Skeletal muscle tissue (tissue), 4 donors: ENCODE results near the gene SGMS1. TPM values are rescaled to one million over a fixed set of nuclear protein-coding genes. Genes with fewer than 3 reads are reported as not detected.

Source experiments
- H3K27ac ChIP-seq: one replicate; pipeline ENCODE4 v1.7.0; 2013; ENCODE audit warnings: mild to moderate bottlenecking, low read depth, low read length, inconsistent platforms
- H3K27me3 ChIP-seq, 3 donors: one replicate each; pipeline ENCODE4 v1.7.0; 2013; ENCODE audit warnings: low read length in 3 of 3; ENCODE audit not compliant: control insufficient read depth in 3 of 3, insufficient read depth in 3 of 3
- H3K36me3 ChIP-seq, 3 donors: one replicate each; pipeline ENCODE4 v1.7.0; 2013; ENCODE audit warnings: low read length in 3 of 3; ENCODE audit not compliant: control insufficient read depth in 3 of 3, insufficient read depth in 3 of 3
- H3K4me1 ChIP-seq, 3 donors: one replicate each; pipeline ENCODE4 v1.7.0; 2013; ENCODE audit warnings: low read length in 3 of 3, mild to moderate bottlenecking in 3 of 3; ENCODE audit not compliant: control insufficient read depth in 3 of 3, insufficient read depth in 3 of 3
- H3K4me3 ChIP-seq, 3 donors: one replicate each; pipeline ENCODE4 v1.7.0; 2013; ENCODE audit warnings: low read length in 3 of 3
- H3K9ac ChIP-seq, 3 donors: one replicate each; pipeline ENCODE4 v1.7.0; 2013; ENCODE audit warnings: low read length in 3 of 3, mild to moderate bottlenecking in 3 of 3, moderate library complexity in 2 of 3, low read depth in 1 of 3
- H3K9me3 ChIP-seq, 3 donors: one replicate each; pipeline ENCODE4 v1.7.0; 2013; ENCODE audit warnings: low read length in 3 of 3; ENCODE audit not compliant: control insufficient read depth in 3 of 3
- total RNA-seq: library from RNA; depleted of rRNA; stranded (reverse); fragments of >200 nt; gene quantifications from one replicate; pipeline ENCODE4 v1.2.3, GENCODE V29; 2014
- donor health status: Osteomylitis.

SGMS1 gene
- total RNA-seq, 1 donor from 2014 or later: 62.6 TPM

- Histone ChIP-seq H3K4me3 (no peak overlapping the region), H3K27ac (no peak overlapping the region), H3K36me3 (peaks cover 0 to 4% (median 1%) of the 10 kb centered on the region in 3 donors), H3K9me3 (no peaks in the 10 kb centered on the region), H3K9ac (no peak overlapping the region), H3K4me1 (peaks cover 0 to 12% (median 11%) of the 10 kb centered on the region in 3 donors), H3K27me3 (no peaks in the 10 kb centered on the region)
These were observed 307.6 kb downstream of the SGMS1 start for GRCh38 chr10:50316174-50316573.

GRCh38 chr10:50315424-50315823 lies 308.3 kb downstream of the SGMS1 start:
- Histone ChIP-seq H3K27me3 (no peaks in the 10 kb centered on the region), H3K27ac (no peak overlapping the region)

GRCh38 chr10:50314169-50315071 lies 309.3 kb downstream of the SGMS1 start:
- Histone ChIP-seq H3K4me3 (no peak overlapping the region), H3K9ac (no peak overlapping the region), H3K4me1 (peaks cover 0 to 12% (median 11%) of the 10 kb centered on the region in 3 donors), H3K9me3 (no peaks in the 10 kb centered on the region), H3K27me3 (no peaks in the 10 kb centered on the region), H3K27ac (no peak overlapping the region), H3K36me3 (peaks cover 11 to 15% (median 12%) of the 10 kb centered on the region in 3 donors)

More at GRCh38 chr10:50315424-50315823, 308.3 kb downstream of the SGMS1 start:
- peaks cover 6 to 8% (median 7%) of the 10 kb centered on the region in 3 donors for H3K36me3 ChIP-seq
- H3K4me1 ChIP-seq: peaks cover 0 to 12% (median 11%) of the 10 kb centered on the region in 3 donors
- H3K9ac ChIP-seq: no peak overlapping the region
- H3K4me3 ChIP-seq: no peak overlapping the region
- no peaks in the 10 kb centered on the region for H3K9me3 ChIP-seq

DNA sequence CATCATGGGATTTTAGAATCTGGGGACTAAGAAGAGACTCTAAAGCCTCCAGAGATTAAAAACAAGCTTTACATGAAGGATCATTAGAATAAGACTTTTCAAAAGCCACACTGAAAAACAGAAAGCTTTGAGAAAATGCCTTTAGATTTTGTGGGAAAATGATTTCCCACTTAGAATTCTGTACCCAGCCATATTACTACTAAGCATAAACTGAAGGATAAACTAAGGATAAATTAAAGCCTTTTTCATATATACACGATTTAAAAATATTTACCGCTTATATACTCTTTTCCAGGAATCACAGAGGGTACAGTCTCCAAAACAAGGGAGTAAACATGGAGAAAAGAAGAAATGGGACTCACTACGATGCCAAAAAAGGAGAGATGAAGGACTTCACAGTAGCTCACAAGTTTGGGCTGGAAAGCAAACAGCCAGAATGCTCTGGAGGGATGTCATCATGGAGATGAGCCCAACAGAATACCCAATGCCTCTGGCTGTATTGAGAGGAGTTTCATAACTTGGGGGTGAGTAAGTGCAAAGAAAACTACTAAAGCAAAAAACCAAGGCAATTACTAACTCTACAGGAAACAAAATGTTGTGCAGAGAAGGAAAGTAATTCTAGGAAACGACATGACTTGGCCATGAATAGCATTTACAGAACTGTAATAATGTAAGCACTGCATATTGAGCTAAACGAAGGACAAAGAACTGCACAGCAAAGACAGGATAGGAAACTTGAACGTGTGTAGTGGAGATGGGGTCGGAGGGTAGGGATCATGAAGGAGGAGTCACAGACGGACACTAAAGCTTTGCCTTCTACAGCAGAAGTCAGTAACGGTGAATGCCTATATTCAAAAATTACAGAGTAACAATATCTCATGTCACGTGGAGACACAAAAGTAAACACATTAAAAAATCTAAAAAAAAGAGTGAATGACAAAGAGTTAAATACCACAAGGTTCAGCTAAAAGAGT lies 311.0 kb downstream of the SGMS1 start:
- Histone ChIP-seq H3K27me3 (no peaks in the 10 kb centered on the region), H3K9ac (no peak overlapping the region), H3K9me3 (no peaks in the 10 kb centered on the region), H3K27ac (no peak overlapping the region), H3K4me1 (peaks cover 0 to 12% (median 11%) of the 10 kb centered on the region in 3 donors), H3K36me3 (peaks cover 12 to 23% (median 17%) of the 10 kb centered on the region in 3 donors), H3K4me3 (no peak overlapping the region)

DNA sequence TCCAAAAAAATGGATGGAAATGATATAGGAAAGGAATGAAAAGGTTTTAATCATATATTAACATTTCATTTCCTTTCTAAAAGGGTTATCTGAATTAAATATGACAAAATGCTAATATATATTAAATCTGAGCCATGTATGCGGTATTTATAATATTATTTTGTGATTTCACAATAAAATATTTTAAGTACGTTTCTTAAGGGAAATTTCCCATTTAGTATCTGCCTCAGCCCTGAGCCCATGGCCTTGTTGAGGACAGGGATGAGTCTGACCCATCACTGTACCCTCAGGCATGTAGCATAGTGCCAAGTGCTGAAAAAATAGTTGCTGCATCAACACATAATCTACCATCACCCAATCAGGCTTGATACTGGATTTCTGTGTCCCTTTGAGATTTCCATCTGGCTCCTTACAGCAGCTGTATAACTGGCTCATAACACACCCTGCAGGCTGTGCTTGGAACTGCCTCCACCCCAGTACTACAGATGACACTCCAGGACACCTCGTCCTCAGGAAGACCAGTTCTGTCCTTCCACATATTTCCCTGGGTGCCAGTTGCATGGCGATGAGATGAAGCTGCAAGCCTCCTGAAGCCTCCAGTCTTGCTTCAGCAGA lies 313.1 kb downstream of the SGMS1 start:
- H3K27me3 ChIP-seq: no peaks in the 10 kb centered on the region
- H3K9ac ChIP-seq: no peak overlapping the region
- H3K36me3 ChIP-seq: peaks cover 18 to 32% (median 19%) of the 10 kb centered on the region in 3 donors
- H3K4me3 ChIP-seq: no peak overlapping the region
- H3K27ac ChIP-seq: no peak overlapping the region
- H3K9me3 ChIP-seq: no peaks in the 10 kb centered on the region
- peaks cover 0 to 4% (median 0%) of the 10 kb centered on the region in 3 donors for H3K4me1 ChIP-seq

DNA sequence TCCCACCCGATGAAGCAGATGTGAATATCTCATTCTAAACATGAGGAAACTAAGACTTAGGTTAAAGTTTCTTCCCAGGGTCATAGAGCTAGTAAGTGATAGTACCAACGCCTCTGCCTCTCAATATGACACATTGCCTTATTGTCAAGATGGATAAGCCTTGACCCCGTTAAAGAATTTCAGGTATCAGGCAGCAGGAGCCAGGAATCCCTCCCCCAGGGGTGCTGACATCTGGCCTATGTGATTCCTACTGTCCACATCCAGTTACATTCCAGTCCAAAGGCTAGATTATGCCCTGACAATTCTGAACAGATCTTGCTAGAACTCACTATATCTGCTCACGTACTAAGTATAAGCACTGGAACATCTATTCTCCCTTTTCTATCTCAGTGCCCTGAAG lies 314.4 kb downstream of the SGMS1 start:
- Histone ChIP-seq H3K4me1 (no peaks in the 10 kb centered on the region), H3K36me3 (peaks cover 18 to 32% (median 19%) of the 10 kb centered on the region in 3 donors), H3K27me3 (no peaks in the 10 kb centered on the region), H3K9me3 (no peaks in the 10 kb centered on the region), H3K27ac (no peak overlapping the region), H3K4me3 (no peak overlapping the region), H3K9ac (no peak overlapping the region)

- Histone ChIP-seq H3K9ac (no peak overlapping the region), H3K4me3 (no peak overlapping the region), H3K27me3 (no peaks in the 10 kb centered on the region), H3K9me3 (no peaks in the 10 kb centered on the region), H3K36me3 (peaks cover 7 to 19% (median 8%) of the 10 kb centered on the region in 3 donors), H3K4me1 (no peaks in the 10 kb centered on the region), H3K27ac (no peak overlapping the region)
These were observed 319.1 kb downstream of the SGMS1 start for GRCh38 chr10:50304660-50305059.

- Histone ChIP-seq H3K9ac (no peak overlapping the region), H3K4me1 (no peaks in the 10 kb centered on the region), H3K27ac (no peak overlapping the region), H3K9me3 (no peaks in the 10 kb centered on the region), H3K36me3 (no peaks in the 10 kb centered on the region), H3K4me3 (no peak overlapping the region), H3K27me3 (no peaks in the 10 kb centered on the region)
These were observed 323.6 kb downstream of the SGMS1 start for GRCh38 chr10:50299948-50300669.

- Histone ChIP-seq H3K27ac (no peak overlapping the region), H3K27me3 (no peaks in the 10 kb centered on the region), H3K4me3 (no peak overlapping the region), H3K36me3 (no peaks in the 10 kb centered on the region), H3K9ac (no peak overlapping the region), H3K9me3 (no peaks in the 10 kb centered on the region), H3K4me1 (no peaks in the 10 kb centered on the region)
These were observed 328.4 kb downstream of the SGMS1 start for GRCh38 chr10:50295367-50295766.
